Bronchial epithelial cell (primary cell): ENCODE results near the gene CTNNA2. TPM values are rescaled to one million over a fixed set of nuclear protein-coding genes. Genes with fewer than 3 reads are reported as not detected.

ENCODE experiments used
- DNase-seq: peaks from one replicate; pipeline ENCODE4 v3.0.0-alpha.2; 2010; ENCODE audit warnings: low read depth
- FAIRE-seq: peaks from 2 replicates; lab custom pipeline; 2011; peaks lifted over from hg19 to GRCh38; lab: Jason Lieb, UNC
- H3K27me3 ChIP-seq: 2 replicates; pipeline ENCODE4 v1.5.1; 2011; ENCODE audit warnings: low read length; ENCODE audit not compliant: control insufficient read depth, insufficient read depth
- H3K36me3 ChIP-seq: 2 replicates; pipeline ENCODE4 v1.5.1; 2011; ENCODE audit warnings: low read length; ENCODE audit not compliant: control insufficient read depth, insufficient read depth
- H3K4me3 ChIP-seq: 2 replicates; pipeline ENCODE4 v1.5.1; 2011; ENCODE audit warnings: mild to moderate bottlenecking, low read depth, low read length, control low read depth
- CTCF ChIP-seq: IDR thresholded peaks from 2 replicates; pipeline ENCODE4 v1.5.1; 2011; ENCODE audit warnings: mild to moderate bottlenecking, moderate library complexity, low read length, control low read depth, inconsistent platforms; ENCODE audit not compliant: insufficient read depth, severe bottlenecking
- total RNA-seq: library from RNA; depleted of rRNA; stranded (reverse); fragments of >200 nt; gene quantifications from 2 replicates; pipeline ENCODE4 v1.2.1, GENCODE V29; 2014

CTNNA2 gene
- total RNA-seq, 1 donor from 2014 or later = not detected

GRCh38 chr2:80303006-80303908 lies 790.4 kb downstream of the CTNNA2 start:
- DNase-seq = no peak
- no peak for FAIRE-seq
- no peak for TF ChIP-seq CTCF
- no peaks in the 10 kb centered on the region for H3K36me3 ChIP-seq
- no peak overlapping the region for H3K4me3 ChIP-seq
- peaks cover 22% of the 10 kb centered on the region for H3K27me3 ChIP-seq

- TF ChIP-seq CTCF = no peak
- FAIRE-seq (no peak), DNase-seq (no peak)
- Histone ChIP-seq H3K27me3 (peaks cover 22% of the 10 kb centered on the region), H3K36me3 (no peaks in the 10 kb centered on the region), H3K4me3 (no peak within 1 kb of the TSS)
Measured at GRCh38 chr2:80303909-80304837, 791.3 kb downstream of the CTNNA2 start, which contains the start of gene LRRTM1. Gene LRRTM1, minus strand, starts transcription at chr2:80304752. Its CDS starts 933 bp downstream, at chr2:80303819.

- no peak for FAIRE-seq
- no peak for TF ChIP-seq CTCF
Measured at GRCh38 chr2:80311304-80311703, 798.5 kb downstream of the CTNNA2 start.

GRCh38 chr2:80312282-80312839 lies 799.5 kb downstream of the CTNNA2 start:
- TF ChIP-seq CTCF = no peak
- Histone ChIP-seq H3K36me3 (no peaks in the 10 kb centered on the region), H3K4me3 (no peak overlapping the region), H3K27me3 (no peaks in the 10 kb centered on the region)
- DNase-seq = no peak
- FAIRE-seq = no peak

More at GRCh38 chr2:80311304-80311703, 798.5 kb downstream of the CTNNA2 start:
- H3K27me3 ChIP-seq = no peaks in the 10 kb centered on the region
- peak; percentile 9 for DNase-seq
- no peak overlapping the region for H3K4me3 ChIP-seq
- no peaks in the 10 kb centered on the region for H3K36me3 ChIP-seq

GRCh38 chr2:80322311-80322920 lies 809.6 kb downstream of the CTNNA2 start:
- TF ChIP-seq CTCF = no peak
- H3K36me3 ChIP-seq = no peaks in the 10 kb centered on the region
- FAIRE-seq (no peak), DNase-seq (no peak)
- no peaks in the 10 kb centered on the region for H3K27me3 ChIP-seq
- H3K4me3 ChIP-seq = no peak overlapping the region
